Activated CD4-positive, alpha-beta memory T cell treated with anti-CD3 and anti-CD28 coated beads, Interleukin-2, amount 10 ng/mL, durations not matched to agents 7 days and 5 days (primary cell): ENCODE data around the gene WNT2B. TPM values are rescaled to one million over a fixed set of nuclear protein-coding genes. Genes with fewer than 3 reads are reported as not detected.

Experiments
- CTCF ChIA-PET: fragments of 350-600 bp; sonication (Branson Sonifier 250); formaldehyde crosslinking; loops from one replicate; lab custom pipeline; 2021; ENCODE audit warnings: antibody characterized with exemption, inconsistent platforms; lab: Charles Lee
- POLR2A ChIA-PET: fragments of 350-600 bp; sonication (Branson Sonifier 250); formaldehyde crosslinking; loops from one replicate; lab custom pipeline; 2021; ENCODE audit warnings: antibody characterized with exemption; lab: Charles Lee
- DNase-seq: peaks from one replicate; pipeline ENCODE4 v3.0.0-alpha.2; 2020
- H3K27ac Mint-ChIP-seq: one replicate; pipeline ENCODE4 v1.8.0; 2021; ENCODE audit warnings: mild to moderate bottlenecking, mixed read lengths
- H3K27me3 Mint-ChIP-seq: one replicate; pipeline ENCODE4 v1.8.0; 2021; ENCODE audit warnings: mixed read lengths
- H3K36me3 Mint-ChIP-seq: one replicate; pipeline ENCODE4 v1.8.0; 2021; ENCODE audit warnings: low read depth, mixed read lengths
- H3K4me1 Mint-ChIP-seq: one replicate; pipeline ENCODE4 v1.8.0; 2021; ENCODE audit warnings: mixed read lengths
- H3K4me3 Mint-ChIP-seq: one replicate; pipeline ENCODE4 v1.8.0; 2021; ENCODE audit warnings: mild to moderate bottlenecking, mixed read lengths
- H3K9me3 Mint-ChIP-seq: one replicate; pipeline ENCODE4 v1.8.0; 2021; ENCODE audit warnings: mixed read lengths
- total RNA-seq, 2 experiments: library from RNA; stranded (reverse); gene quantifications; one replicate each; pipeline ENCODE4 v1.2.3, GENCODE V29; 2021

Gene WNT2B
- total RNA-seq, 2 experiments from 2014 or later = 0.08 to 0.15 TPM

DNA sequence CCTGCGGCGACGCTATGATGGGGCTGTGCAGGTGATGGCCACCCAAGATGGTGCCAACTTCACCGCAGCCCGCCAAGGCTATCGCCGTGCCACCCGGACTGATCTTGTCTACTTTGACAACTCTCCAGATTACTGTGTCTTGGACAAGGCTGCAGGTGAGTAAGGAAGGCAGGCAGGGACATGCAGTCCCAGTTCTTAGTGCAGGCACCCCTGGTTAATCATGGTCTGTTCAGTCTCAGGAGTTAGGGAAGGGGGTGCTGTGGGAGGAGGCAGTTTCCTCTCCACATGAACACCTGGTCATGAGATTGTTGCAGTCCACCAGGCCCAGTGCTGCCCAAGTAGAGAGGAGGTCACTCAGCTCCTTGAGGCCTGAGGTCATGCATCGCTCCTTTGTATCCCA, 8.5 kb downstream of the WNT2B start:
- no peak overlapping the region for H3K27ac Mint-ChIP-seq
- no peak overlapping the region for H3K4me3 Mint-ChIP-seq
- no peaks in the 10 kb centered on the region for H3K9me3 Mint-ChIP-seq
- POLR2A ChIA-PET = interaction anchor here (0.9 kb wide), 1 partner anchor 12 kb away, joined by 3 read pairs; no protein-coding TSS in a partner anchor
- H3K27me3 Mint-ChIP-seq = no peaks in the 10 kb centered on the region
- H3K36me3 Mint-ChIP-seq = no peaks in the 10 kb centered on the region
- CTCF ChIA-PET = no interaction called here
- no peaks in the 10 kb centered on the region for H3K4me1 Mint-ChIP-seq
- no peak for DNase-seq

DNA sequence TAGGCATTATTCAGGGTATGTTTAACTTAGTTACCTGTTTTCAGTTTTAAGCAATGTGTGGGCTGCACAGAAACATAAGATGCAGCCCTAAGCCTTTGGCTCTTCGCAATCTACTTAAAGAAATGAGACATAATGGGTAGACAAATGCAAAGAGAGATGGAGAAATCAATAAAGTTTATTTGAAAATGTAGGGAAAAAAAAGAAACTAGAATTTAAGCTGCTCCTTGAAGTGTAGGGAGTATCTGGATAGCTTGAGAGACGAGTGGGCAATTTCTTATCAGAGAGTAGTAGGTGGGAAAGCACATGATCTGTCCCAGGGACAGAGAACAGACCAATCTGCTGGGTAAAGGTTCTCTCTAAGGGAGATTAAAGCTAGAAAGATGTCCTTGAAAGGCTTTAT, 8.9 kb downstream of the WNT2B start:
- CTCF ChIA-PET = no interaction called here
- Mint-ChIP-seq H3K4me1 (no peaks in the 10 kb centered on the region), H3K4me3 (no peak overlapping the region), H3K27ac (no peak overlapping the region), H3K9me3 (no peaks in the 10 kb centered on the region), H3K27me3 (no peaks in the 10 kb centered on the region), H3K36me3 (no peaks in the 10 kb centered on the region)
- no peak for DNase-seq
- POLR2A ChIA-PET = interaction anchor here (0.9 kb wide), 1 partner anchor 13 kb away, joined by 3 read pairs; no protein-coding TSS in a partner anchor

DNA sequence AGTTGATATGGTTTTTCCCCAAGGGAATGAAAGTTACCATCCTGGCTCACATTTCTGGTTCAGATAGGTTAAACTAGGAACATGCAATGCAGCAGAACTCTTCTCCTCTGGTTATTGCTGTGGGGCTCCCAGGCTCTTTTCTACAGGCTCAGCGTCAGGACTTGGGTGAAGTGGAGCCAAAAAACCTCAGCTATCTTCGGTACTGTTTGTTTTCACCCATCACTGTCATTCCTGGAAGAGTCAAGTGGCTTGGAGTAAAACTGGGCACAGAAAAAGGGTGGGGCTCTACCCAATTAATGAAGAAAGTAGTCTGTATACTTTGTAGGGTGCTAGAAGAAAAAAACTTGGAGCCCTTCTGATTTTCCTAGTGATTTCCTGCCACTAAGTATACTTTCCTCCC, 9.4 kb downstream of the WNT2B start:
- H3K27ac Mint-ChIP-seq = no peak overlapping the region
- ChIA-PET CTCF (no interaction called here), POLR2A (interaction anchor here (0.9 kb wide), 1 partner anchor 13 kb away, joined by 3 read pairs; no protein-coding TSS in a partner anchor)
- no peak for DNase-seq
- H3K4me1 Mint-ChIP-seq = no peaks in the 10 kb centered on the region
- H3K4me3 Mint-ChIP-seq = no peak overlapping the region
- no peaks in the 10 kb centered on the region for H3K27me3 Mint-ChIP-seq
- no peaks in the 10 kb centered on the region for H3K36me3 Mint-ChIP-seq
- no peaks in the 10 kb centered on the region for H3K9me3 Mint-ChIP-seq

DNA sequence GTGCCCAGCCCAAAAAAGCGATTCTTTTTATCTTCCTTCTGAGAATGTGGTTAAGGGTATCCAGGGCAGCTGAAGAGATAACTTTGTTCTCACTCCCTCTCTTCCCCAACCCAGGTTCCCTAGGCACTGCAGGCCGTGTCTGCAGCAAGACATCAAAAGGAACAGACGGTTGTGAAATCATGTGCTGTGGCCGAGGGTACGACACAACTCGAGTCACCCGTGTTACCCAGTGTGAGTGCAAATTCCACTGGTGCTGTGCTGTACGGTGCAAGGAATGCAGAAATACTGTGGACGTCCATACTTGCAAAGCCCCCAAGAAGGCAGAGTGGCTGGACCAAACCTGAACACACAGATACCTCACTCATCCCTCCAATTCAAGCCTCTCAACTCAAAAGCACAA, 11.4 kb downstream of the WNT2B start:
- no peak for DNase-seq
- H3K4me1 Mint-ChIP-seq = no peaks in the 10 kb centered on the region
- H3K27me3 Mint-ChIP-seq = no peaks in the 10 kb centered on the region
- no peak overlapping the region for H3K27ac Mint-ChIP-seq
- POLR2A ChIA-PET = no interaction called here
- CTCF ChIA-PET = no interaction called here
- no peak overlapping the region for H3K4me3 Mint-ChIP-seq
- no peaks in the 10 kb centered on the region for H3K9me3 Mint-ChIP-seq
- no peaks in the 10 kb centered on the region for H3K36me3 Mint-ChIP-seq

DNA sequence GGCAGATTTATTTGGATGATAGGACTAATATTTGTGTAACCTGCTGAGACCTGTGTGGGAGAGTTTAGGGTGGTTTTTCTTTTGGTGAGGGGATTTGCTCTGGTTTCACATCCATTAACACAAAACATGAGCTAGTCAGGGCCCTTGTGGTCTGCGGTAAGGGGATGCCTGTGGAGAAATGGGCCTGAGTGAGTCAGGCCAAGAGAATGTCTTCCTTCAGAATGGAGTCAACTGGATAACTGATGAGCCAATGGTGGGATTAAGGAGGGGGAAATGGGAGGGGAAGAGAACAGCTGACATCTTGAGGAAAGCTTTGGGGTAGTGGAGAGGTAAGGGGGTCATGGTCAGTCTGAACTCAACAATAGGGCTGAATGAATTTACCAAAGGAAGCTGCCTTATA, 13.9 kb downstream of the WNT2B start:
- DNase-seq = no peak
- Mint-ChIP-seq H3K27ac (no peak overlapping the region), H3K9me3 (no peaks in the 10 kb centered on the region), H3K36me3 (no peaks in the 10 kb centered on the region), H3K4me1 (no peaks in the 10 kb centered on the region), H3K4me3 (no peak overlapping the region), H3K27me3 (no peaks in the 10 kb centered on the region)
- ChIA-PET CTCF (no interaction called here), POLR2A (interaction anchor here (0.9 kb wide), 1 partner anchor 8 kb away, joined by 3 read pairs; no protein-coding TSS in a partner anchor)

DNA sequence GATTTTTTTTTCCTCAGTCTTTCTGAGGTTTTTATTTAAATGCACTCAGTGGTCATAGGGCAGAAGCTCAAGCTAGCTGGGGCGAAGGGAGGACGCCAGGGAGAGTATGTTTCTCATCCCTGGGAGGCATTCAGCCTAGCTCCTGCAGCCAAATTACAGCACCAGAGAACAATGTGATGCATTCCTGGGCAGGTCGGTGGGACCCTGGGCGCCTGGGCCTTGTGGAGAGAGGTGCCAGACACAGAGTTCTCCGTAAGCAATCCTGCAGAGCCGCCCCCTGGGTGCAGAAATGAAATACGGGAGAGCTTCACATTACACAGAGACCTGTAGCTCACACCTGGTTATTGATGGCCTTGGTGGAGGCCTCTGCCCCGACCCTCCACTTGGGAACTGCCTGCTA, 15.5 kb downstream of the WNT2B start:
- POLR2A ChIA-PET = no interaction called here
- H3K4me1 Mint-ChIP-seq = no peaks in the 10 kb centered on the region
- no peak overlapping the region for H3K4me3 Mint-ChIP-seq
- no peak for DNase-seq
- H3K27me3 Mint-ChIP-seq = no peaks in the 10 kb centered on the region
- no peaks in the 10 kb centered on the region for H3K9me3 Mint-ChIP-seq
- H3K27ac Mint-ChIP-seq = no peak overlapping the region
- H3K36me3 Mint-ChIP-seq = no peaks in the 10 kb centered on the region
- CTCF ChIA-PET = no interaction called here

DNA sequence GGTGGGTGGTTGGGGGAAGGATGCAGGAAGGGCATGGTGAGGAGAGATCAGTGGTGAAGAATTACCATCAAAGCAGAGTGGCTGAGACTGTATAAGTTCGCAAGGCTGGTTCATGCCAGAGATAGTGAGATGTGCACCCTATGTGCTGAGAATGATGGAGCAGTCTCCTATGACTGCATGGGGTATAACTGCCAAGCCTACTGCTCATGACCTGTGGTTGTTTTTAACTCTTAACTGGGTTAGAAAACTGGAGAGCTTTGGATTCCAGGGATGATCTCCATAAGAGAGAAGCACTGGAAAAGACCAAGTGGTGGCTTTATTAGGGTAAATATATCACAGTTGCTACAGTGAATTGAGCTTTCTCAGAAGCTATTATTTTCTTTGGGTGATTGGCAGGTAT, 16.2 kb downstream of the WNT2B start:
- ChIA-PET CTCF (no interaction called here), POLR2A (interaction anchor here (0.6 kb wide), 2 partner anchors 14 to 1407 kb away, joined by 3 read pairs; no protein-coding TSS in a partner anchor)
- Mint-ChIP-seq H3K4me1 (no peaks in the 10 kb centered on the region), H3K36me3 (no peaks in the 10 kb centered on the region), H3K4me3 (no peak overlapping the region), H3K9me3 (no peaks in the 10 kb centered on the region), H3K27ac (no peak overlapping the region), H3K27me3 (no peaks in the 10 kb centered on the region)
- DNase-seq = no peak

DNA sequence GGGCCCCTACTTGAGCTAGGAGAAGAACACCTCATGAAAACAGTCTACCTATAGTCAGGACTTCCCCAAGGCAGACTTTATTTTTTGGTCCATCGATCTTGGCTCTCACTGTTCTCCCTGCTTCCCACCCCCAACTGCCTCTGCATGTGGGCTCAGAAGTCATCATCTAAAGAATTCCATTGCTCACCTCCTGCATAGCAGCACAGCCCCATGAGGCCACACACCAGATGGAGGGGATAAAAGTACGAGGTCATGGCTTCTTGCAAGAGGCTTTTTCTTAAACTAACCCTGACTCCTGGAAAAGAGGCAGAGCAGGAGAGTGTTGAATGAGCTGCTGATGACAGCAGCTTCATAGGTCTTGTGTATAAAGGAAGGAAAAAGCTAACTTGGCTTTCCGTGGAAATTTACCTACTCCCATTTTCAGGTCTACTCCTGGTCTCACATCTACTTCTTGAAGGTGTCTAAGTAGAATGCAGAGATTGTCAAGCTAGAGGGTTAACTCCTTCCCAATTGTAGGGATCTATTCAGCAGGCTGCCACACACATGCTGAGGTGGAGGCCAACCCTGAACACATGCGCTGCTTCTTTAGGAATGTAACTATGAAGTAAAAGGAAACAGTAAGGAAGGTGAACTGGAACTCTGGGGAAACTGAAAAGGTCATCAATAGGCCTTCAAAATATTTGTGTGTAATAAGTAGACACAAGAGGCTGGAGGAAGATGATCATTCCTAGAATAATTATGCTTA, 18.7 kb downstream of the WNT2B start:
- Mint-ChIP-seq H3K9me3 (no peaks in the 10 kb centered on the region), H3K4me3 (no peak overlapping the region), H3K27me3 (no peaks in the 10 kb centered on the region), H3K4me1 (no peaks in the 10 kb centered on the region), H3K27ac (no peak overlapping the region), H3K36me3 (no peaks in the 10 kb centered on the region)
- POLR2A ChIA-PET = no interaction called here
- CTCF ChIA-PET = interaction anchor here (0.8 kb wide), 1 partner anchor 161 kb away, joined by 3 read pairs; no protein-coding TSS in a partner anchor
- no peak for DNase-seq

DNA sequence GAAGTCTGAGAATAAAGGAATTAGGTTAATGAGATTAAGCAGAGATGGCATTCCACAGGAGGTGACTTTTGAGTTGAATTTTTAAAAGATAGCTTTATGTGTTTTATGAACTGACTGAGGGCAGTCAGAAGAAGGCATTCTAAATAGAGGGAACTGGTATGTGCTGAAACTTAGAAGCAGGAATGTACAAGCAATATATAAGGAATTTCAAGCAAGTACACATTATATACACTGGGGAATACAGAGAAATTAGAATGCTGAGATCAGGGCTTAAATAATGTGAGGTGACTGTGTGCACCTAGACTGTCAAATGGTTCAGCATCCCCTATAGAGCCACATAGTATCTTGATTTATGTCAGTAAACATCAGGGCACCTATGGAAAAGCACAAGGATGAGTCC, 19.3 kb downstream of the WNT2B start:
- CTCF ChIA-PET = no interaction called here
- Mint-ChIP-seq H3K36me3 (no peaks in the 10 kb centered on the region), H3K27ac (no peak overlapping the region), H3K27me3 (no peaks in the 10 kb centered on the region), H3K4me3 (no peak overlapping the region), H3K4me1 (no peaks in the 10 kb centered on the region), H3K9me3 (no peaks in the 10 kb centered on the region)
- DNase-seq = no peak
- POLR2A ChIA-PET = no interaction called here

DNA sequence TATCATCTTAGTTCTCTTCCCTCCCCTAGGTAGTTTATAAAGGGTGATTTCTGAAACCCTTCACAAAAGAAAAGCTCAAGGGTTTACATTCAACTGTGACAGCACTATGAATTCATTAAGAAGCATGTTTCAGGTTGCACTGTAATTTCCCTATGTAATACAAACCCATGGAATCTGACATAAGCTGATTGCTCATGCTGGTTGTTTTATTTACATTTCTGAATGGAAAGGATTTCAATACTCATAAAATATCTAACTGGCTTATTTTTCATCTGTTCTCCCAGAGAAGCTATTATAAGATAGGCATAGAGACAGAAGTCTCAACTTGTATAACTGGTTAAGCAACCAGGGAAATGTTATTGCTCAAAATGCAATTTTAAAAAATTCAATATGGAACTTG, 20.5 kb downstream of the WNT2B start:
- Mint-ChIP-seq H3K36me3 (no peaks in the 10 kb centered on the region), H3K27ac (no peak overlapping the region), H3K9me3 (no peaks in the 10 kb centered on the region), H3K27me3 (no peaks in the 10 kb centered on the region), H3K4me3 (no peak overlapping the region), H3K4me1 (no peaks in the 10 kb centered on the region)
- no peak for DNase-seq
- ChIA-PET POLR2A (no interaction called here), CTCF (interaction anchor here (2.0 kb wide), 1 partner anchor 28 kb away, joined by 7 read pairs; no protein-coding TSS in a partner anchor)

DNA sequence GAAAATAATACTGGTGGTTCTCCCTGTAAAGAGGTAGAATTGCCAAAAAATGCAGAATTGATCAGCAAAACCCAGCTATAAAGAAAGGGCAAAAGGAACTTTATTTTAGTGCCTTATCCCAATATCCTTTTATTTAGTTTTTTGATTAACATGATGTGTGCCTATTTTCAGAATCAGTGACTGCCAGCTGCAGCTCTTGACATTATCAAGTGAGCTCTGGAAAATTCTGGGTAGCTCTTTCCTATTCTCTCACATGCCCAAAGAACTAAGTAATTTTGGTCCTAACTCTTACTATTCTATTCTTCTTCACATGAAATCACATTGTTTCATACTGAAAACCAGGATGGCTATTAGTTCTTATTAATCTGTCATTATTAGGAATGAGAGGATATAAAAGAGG, 22.1 kb downstream of the WNT2B start:
- ChIA-PET CTCF (interaction anchor here (1.1 to 2.0 kb wide), 2 partner anchors 29 to 83 kb away, joined by 3 to 7 read pairs; no protein-coding TSS in a partner anchor), POLR2A (interaction anchor here (1.1 kb wide), 1 partner anchor 8 kb away, joined by 3 read pairs; no protein-coding TSS in a partner anchor)
- no peak for DNase-seq
- Mint-ChIP-seq H3K27me3 (no peaks in the 10 kb centered on the region), H3K4me1 (no peaks in the 10 kb centered on the region), H3K9me3 (no peaks in the 10 kb centered on the region), H3K27ac (no peak overlapping the region), H3K4me3 (no peak overlapping the region), H3K36me3 (no peaks in the 10 kb centered on the region)

DNA sequence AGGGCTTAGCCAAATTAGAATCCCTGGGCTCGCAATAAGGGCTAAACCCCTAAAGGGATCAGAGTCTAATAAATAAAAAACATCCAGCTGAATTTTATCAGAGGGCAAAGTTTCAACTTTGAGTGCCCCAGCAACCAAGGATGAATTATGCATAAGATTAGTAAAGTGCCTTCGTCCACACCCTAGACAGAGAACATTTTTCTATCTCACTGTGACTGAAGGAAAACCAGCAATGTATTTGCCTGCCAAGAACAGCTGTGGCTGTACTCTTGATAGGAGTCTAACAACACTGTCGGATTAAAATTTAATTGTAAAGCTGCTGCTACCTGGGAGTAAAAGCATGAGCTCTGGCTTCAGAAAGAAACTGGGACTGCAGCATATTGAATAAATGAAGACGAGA, 23.3 kb downstream of the WNT2B start:
- CTCF ChIA-PET = no interaction called here

DNA sequence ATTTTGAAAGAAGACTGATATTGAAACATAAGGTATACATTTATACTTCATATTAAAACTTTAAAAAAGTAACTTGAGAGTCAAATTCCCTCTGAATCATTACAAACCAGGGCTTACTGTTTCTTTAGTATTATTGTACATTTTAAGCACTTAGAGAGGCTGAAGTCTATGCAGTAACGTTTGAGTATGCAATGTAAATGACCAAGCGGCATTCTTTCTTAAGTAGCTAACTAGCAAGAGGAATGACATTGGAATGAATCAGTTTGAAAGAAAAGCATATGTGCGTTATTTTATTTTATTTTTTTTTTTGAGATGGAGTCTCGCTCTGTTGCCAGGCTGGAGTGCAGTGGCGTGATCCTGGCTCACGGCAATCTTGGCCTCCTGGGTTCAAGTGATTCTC, 24.3 kb downstream of the WNT2B start:
- Mint-ChIP-seq H3K4me3 (no peak overlapping the region), H3K4me1 (no peaks in the 10 kb centered on the region), H3K9me3 (no peaks in the 10 kb centered on the region), H3K36me3 (no peaks in the 10 kb centered on the region), H3K27ac (no peak overlapping the region), H3K27me3 (no peaks in the 10 kb centered on the region)
- ChIA-PET CTCF (no interaction called here), POLR2A (no interaction called here)
- no peak for DNase-seq

More for the DNA sequence above, 23.3 kb downstream of the WNT2B start:
- H3K4me1 Mint-ChIP-seq = no peaks in the 10 kb centered on the region
- no peak overlapping the region for H3K4me3 Mint-ChIP-seq
- no peaks in the 10 kb centered on the region for H3K27me3 Mint-ChIP-seq
- H3K9me3 Mint-ChIP-seq = no peaks in the 10 kb centered on the region
- H3K36me3 Mint-ChIP-seq = no peaks in the 10 kb centered on the region
- no peak overlapping the region for H3K27ac Mint-ChIP-seq
- POLR2A ChIA-PET = no interaction called here
- no peak for DNase-seq

DNA sequence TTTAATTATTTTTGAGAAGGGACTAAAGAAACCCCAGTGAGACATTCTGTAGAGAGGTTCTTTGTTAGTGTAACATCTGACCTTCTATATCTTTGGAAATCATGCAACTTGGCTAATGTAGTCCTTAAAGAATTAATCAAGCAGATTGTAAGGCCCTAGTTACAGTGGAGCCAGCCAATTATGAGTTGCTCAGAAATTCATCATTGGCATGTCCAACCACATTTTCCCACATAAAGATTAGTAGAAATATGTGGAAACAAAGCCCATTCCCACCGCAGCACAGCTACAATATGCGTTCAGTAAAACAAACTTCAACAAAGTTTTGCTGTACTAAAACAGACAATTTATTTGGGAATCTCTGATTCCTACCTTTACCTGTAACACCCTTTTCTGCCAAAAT, 27.8 kb downstream of the WNT2B start:
- Mint-ChIP-seq H3K9me3 (no peaks in the 10 kb centered on the region), H3K4me3 (no peak overlapping the region), H3K4me1 (no peaks in the 10 kb centered on the region), H3K27me3 (no peaks in the 10 kb centered on the region), H3K27ac (no peak overlapping the region), H3K36me3 (no peaks in the 10 kb centered on the region)
- CTCF ChIA-PET = no interaction called here
- no peak for DNase-seq
- POLR2A ChIA-PET = no interaction called here
